Breast epithelium (tissue), 3 donors: ENCODE measurements around the gene TSPY2.
"Not testable (repeated sequence)": the region's sequence is repeated elsewhere in the genome, so short reads cannot be mapped to it uniquely, and the experiment has no call there.

ENCODE experiments used
- POLR2A ChIP-seq: fragments of 450-650 bp; IDR thresholded peaks from one replicate; pipeline ENCODE4 v1.6.1; 2016; ENCODE audit warnings: antibody characterized with exemption, mild to moderate bottlenecking, moderate library complexity
- POLR2AphosphoS5 ChIP-seq, 3 donors: sonication (generic); formaldehyde crosslinking; IDR thresholded peaks; one replicate each; pipeline ENCODE4 v1.6.1; 2017; ENCODE audit warnings: antibody characterized with exemption in 3 of 3
- TF ChIP-seq, protein P1 (sequence below), 3 donors: fragments of 450-650 bp; IDR thresholded peaks; one replicate each; pipeline ENCODE4 v1.5.1; 2016 to 2017; ENCODE audit warnings: antibody characterized with exemption in 3 of 3, mild to moderate bottlenecking in 3 of 3, moderate library complexity in 3 of 3

- TF ChIP-seq, protein P1, sequence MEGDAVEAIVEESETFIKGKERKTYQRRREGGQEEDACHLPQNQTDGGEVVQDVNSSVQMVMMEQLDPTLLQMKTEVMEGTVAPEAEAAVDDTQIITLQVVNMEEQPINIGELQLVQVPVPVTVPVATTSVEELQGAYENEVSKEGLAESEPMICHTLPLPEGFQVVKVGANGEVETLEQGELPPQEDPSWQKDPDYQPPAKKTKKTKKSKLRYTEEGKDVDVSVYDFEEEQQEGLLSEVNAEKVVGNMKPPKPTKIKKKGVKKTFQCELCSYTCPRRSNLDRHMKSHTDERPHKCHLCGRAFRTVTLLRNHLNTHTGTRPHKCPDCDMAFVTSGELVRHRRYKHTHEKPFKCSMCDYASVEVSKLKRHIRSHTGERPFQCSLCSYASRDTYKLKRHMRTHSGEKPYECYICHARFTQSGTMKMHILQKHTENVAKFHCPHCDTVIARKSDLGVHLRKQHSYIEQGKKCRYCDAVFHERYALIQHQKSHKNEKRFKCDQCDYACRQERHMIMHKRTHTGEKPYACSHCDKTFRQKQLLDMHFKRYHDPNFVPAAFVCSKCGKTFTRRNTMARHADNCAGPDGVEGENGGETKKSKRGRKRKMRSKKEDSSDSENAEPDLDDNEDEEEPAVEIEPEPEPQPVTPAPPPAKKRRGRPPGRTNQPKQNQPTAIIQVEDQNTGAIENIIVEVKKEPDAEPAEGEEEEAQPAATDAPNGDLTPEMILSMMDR (IDR thresholded peaks at IDR 0.05), result not testable (repeated sequence)
- not testable (repeated sequence) for TF ChIP-seq POLR2A; POLR2AphosphoS5 (IDR thresholded peaks at IDR 0.05)
Measured at GRCh38 chrY:6217045-6217444, 29.0 kb upstream of the TSPY2 start.
